Karpas-422 (cell line): ENCODE results near the gene FGR. TPM values are rescaled to one million over a fixed set of nuclear protein-coding genes. Genes with fewer than 3 reads are reported as not detected.

Source experiments
- DNase-seq: peaks from one replicate; pipeline ENCODE4 v3.0.0-alpha.2; 2015
- H2AFZ ChIP-seq: fragments of 200-600 bp; sonication (generic); 2 replicates; pipeline ENCODE4 v1.6.1; 2014; ENCODE audit warnings: antibody characterized with exemption, low read length, mixed read lengths
- H3K27ac ChIP-seq: fragments of 200-600 bp; sonication (generic); 2 replicates; pipeline ENCODE4 v1.5.1; 2014; ENCODE audit warnings: mild to moderate bottlenecking, low read length, moderate library complexity
- H3K27me3 ChIP-seq: fragments of 200-600 bp; sonication (generic); 2 replicates; pipeline ENCODE4 v1.6.1; 2014; ENCODE audit warnings: low read length, mixed read lengths
- H3K36me3 ChIP-seq: fragments of 200-600 bp; sonication (generic); 2 replicates; pipeline ENCODE4 v1.6.1; 2014; ENCODE audit warnings: low read length, mixed read lengths; ENCODE audit not compliant: insufficient read depth
- H3K4me1 ChIP-seq: fragments of 200-600 bp; sonication (generic); 2 replicates; pipeline ENCODE4 v1.6.1; 2014; ENCODE audit warnings: mild to moderate bottlenecking, low read length, mixed read lengths
- H3K4me2 ChIP-seq: fragments of 200-600 bp; sonication (generic); 2 replicates; pipeline ENCODE4 v1.6.1; 2014; ENCODE audit warnings: low read length, low read depth, mild to moderate bottlenecking; ENCODE audit not compliant: poor library complexity, severe bottlenecking
- H3K4me3 ChIP-seq: fragments of 200-600 bp; sonication (generic); 2 replicates; pipeline ENCODE4 v1.5.1; 2014; ENCODE audit warnings: mild to moderate bottlenecking, antibody characterized with exemption, low read length, mixed read lengths
- H3K79me2 ChIP-seq: fragments of 200-600 bp; sonication (generic); 2 replicates; pipeline ENCODE4 v1.6.1; 2014; ENCODE audit warnings: mild to moderate bottlenecking, low read length, mixed read lengths
- H3K9ac ChIP-seq: fragments of 200-600 bp; sonication (generic); 2 replicates; pipeline ENCODE4 v1.6.0; 2014; ENCODE audit warnings: low read length
- H3K9me2 ChIP-seq: fragments of 200-600 bp; sonication (generic), shearing (Covaris generic); replicated peaks from 2 replicates; pipeline ENCODE4 v1.6.0; 2014; ENCODE audit warnings: mild to moderate bottlenecking, low read length, moderate library complexity; ENCODE audit not compliant: insufficient read depth
- H3K9me3 ChIP-seq: fragments of 300-700, 200-600 bp; sonication (generic); 2 replicates; pipeline ENCODE4 v1.6.1; 2014; ENCODE audit warnings: low read length, mixed read lengths
- H4K20me1 ChIP-seq: fragments of 200-600 bp; sonication (generic); 2 replicates; pipeline ENCODE4 v1.6.1; 2014; ENCODE audit warnings: mild to moderate bottlenecking, antibody characterized with exemption, low read length, low read depth; ENCODE audit not compliant: insufficient read depth
- total RNA-seq: library from RNA; depleted of rRNA; stranded (reverse); fragments of >200 nt; shearing (Covaris generic); gene quantifications from 2 replicates; pipeline ENCODE4 v1.2.3, GENCODE V29; 2014; ENCODE audit warnings: low replicate concordance

Gene FGR
- total RNA-seq, 1 experiment from 2014 or later: 3.0 TPM

- peak within 1 kb of the TSS; percentile 49 for H3K27ac ChIP-seq
- peak within 1 kb of the TSS; percentile 76 for H3K9ac ChIP-seq
- H3K79me2 ChIP-seq: no peaks in the 10 kb centered on the region
- peak; percentile 86 for DNase-seq
- peaks cover 22% of the 10 kb centered on the region for H3K4me1 ChIP-seq
- H3K4me2 ChIP-seq: peak within 1 kb of the TSS; percentile 83
- no peaks in the 10 kb centered on the region for H3K36me3 ChIP-seq
- no peaks in the 10 kb centered on the region for H4K20me1 ChIP-seq
- H3K27me3 ChIP-seq: no peaks in the 10 kb centered on the region
- H3K9me2 ChIP-seq: no peaks in the 10 kb centered on the region
- peak within 1 kb of the TSS; percentile 94 for H2AFZ ChIP-seq
- H3K4me3 ChIP-seq: peak within 1 kb of the TSS; percentile 74
- H3K9me3 ChIP-seq: no peaks in the 10 kb centered on the region
These were observed 37.2 kb upstream of the FGR start, which contains the start of gene IFI6 for GRCh38 chr1:27671964-27672749. Gene IFI6 (minus strand): TSS chr1:27672192. CDS start chr1:27669314, 2,878 bp downstream.

GRCh38 chr1:27669876-27670275, 34.9 kb upstream of the FGR start:
- Histone ChIP-seq H2AFZ (no peak overlapping the region), H3K9ac (no peak overlapping the region), H3K36me3 (no peaks in the 10 kb centered on the region), H3K9me2 (no peaks in the 10 kb centered on the region), H3K4me2 (no peak overlapping the region), H3K4me1 (peaks cover 22% of the 10 kb centered on the region), H4K20me1 (no peaks in the 10 kb centered on the region), H3K27me3 (no peaks in the 10 kb centered on the region), H3K79me2 (no peaks in the 10 kb centered on the region), H3K4me3 (no peak overlapping the region), H3K9me3 (no peaks in the 10 kb centered on the region), H3K27ac (no peak overlapping the region)
- no peak for DNase-seq

GRCh38 chr1:27668808-27669723, 34.1 kb upstream of the FGR start:
- Histone ChIP-seq H3K36me3 (no peaks in the 10 kb centered on the region), H3K9me2 (no peaks in the 10 kb centered on the region), H3K4me3 (peak overlapping the region; percentile 35; the same call in 1 of the 2 replicates), H4K20me1 (no peaks in the 10 kb centered on the region), H3K9me3 (no peaks in the 10 kb centered on the region), H3K4me2 (peak overlapping the region; percentile 50), H2AFZ (no peak overlapping the region), H3K9ac (no peak overlapping the region), H3K4me1 (peaks cover 22% of the 10 kb centered on the region), H3K27me3 (no peaks in the 10 kb centered on the region), H3K79me2 (no peaks in the 10 kb centered on the region), H3K27ac (no peak overlapping the region)
- DNase-seq: peak; percentile 89

- no peak overlapping the region for H3K4me2 ChIP-seq
- no peaks in the 10 kb centered on the region for H3K36me3 ChIP-seq
- H3K9me3 ChIP-seq: no peaks in the 10 kb centered on the region
These were observed 33.3 kb upstream of the FGR start for GRCh38 chr1:27668121-27668807.

GRCh38 chr1:27666791-27667254, 31.8 kb upstream of the FGR start:
- Histone ChIP-seq H3K27me3 (no peaks in the 10 kb centered on the region), H3K9me3 (no peaks in the 10 kb centered on the region), H3K4me1 (peaks cover 18% of the 10 kb centered on the region), H4K20me1 (no peaks in the 10 kb centered on the region), H3K9ac (no peak overlapping the region), H3K4me3 (no peak overlapping the region), H3K27ac (no peak overlapping the region), H3K9me2 (no peaks in the 10 kb centered on the region), H3K4me2 (no peak overlapping the region), H3K36me3 (no peaks in the 10 kb centered on the region), H3K79me2 (no peaks in the 10 kb centered on the region), H2AFZ (no peak overlapping the region)
- DNase-seq: no peak

More at GRCh38 chr1:27668121-27668807, 33.3 kb upstream of the FGR start:
- Histone ChIP-seq H3K27me3 (no peaks in the 10 kb centered on the region), H4K20me1 (no peaks in the 10 kb centered on the region), H2AFZ (no peak overlapping the region), H3K4me1 (peaks cover 22% of the 10 kb centered on the region), H3K79me2 (no peaks in the 10 kb centered on the region), H3K9me2 (no peaks in the 10 kb centered on the region), H3K4me3 (no peak overlapping the region), H3K9ac (no peak overlapping the region), H3K27ac (no peak overlapping the region)
- no peak for DNase-seq

- Histone ChIP-seq H3K9ac (no peak overlapping the region), H3K4me2 (no peak overlapping the region), H3K4me3 (no peak overlapping the region), H3K4me1 (peaks cover 14% of the 10 kb centered on the region), H3K79me2 (no peaks in the 10 kb centered on the region), H3K27me3 (no peaks in the 10 kb centered on the region), H3K36me3 (no peaks in the 10 kb centered on the region), H2AFZ (no peak overlapping the region), H3K27ac (no peak overlapping the region), H3K9me2 (no peaks in the 10 kb centered on the region), H4K20me1 (no peaks in the 10 kb centered on the region), H3K9me3 (no peaks in the 10 kb centered on the region)
- no peak for DNase-seq
These were observed 31.3 kb upstream of the FGR start for GRCh38 chr1:27666294-27666693.

GRCh38 chr1:27665016-27665651, 30.1 kb upstream of the FGR start:
- H3K79me2 ChIP-seq: no peaks in the 10 kb centered on the region
- no peak for DNase-seq
- no peak overlapping the region for H3K9ac ChIP-seq
- no peaks in the 10 kb centered on the region for H3K9me2 ChIP-seq
- no peak overlapping the region for H3K4me3 ChIP-seq
- H3K9me3 ChIP-seq: no peaks in the 10 kb centered on the region
- H4K20me1 ChIP-seq: no peaks in the 10 kb centered on the region
- no peaks in the 10 kb centered on the region for H3K27me3 ChIP-seq
- no peaks in the 10 kb centered on the region for H3K36me3 ChIP-seq
- H3K4me1 ChIP-seq: peaks cover 18% of the 10 kb centered on the region
- no peak overlapping the region for H2AFZ ChIP-seq
- H3K27ac ChIP-seq: no peak overlapping the region
- no peak overlapping the region for H3K4me2 ChIP-seq
